CD1c-positive myeloid dendritic cell (primary cell): ENCODE results near the gene MIAT.
"Not testable (repeated sequence)": the region's sequence is repeated elsewhere in the genome, so short reads cannot be mapped to it uniquely, and the experiment has no call there.

ENCODE experiments used
- DNase-seq: peaks from one replicate; pipeline ENCODE4 v3.0.0-alpha.2; 2016; ENCODE audit errors: extremely low spot score

The MIAT gene

DNA sequence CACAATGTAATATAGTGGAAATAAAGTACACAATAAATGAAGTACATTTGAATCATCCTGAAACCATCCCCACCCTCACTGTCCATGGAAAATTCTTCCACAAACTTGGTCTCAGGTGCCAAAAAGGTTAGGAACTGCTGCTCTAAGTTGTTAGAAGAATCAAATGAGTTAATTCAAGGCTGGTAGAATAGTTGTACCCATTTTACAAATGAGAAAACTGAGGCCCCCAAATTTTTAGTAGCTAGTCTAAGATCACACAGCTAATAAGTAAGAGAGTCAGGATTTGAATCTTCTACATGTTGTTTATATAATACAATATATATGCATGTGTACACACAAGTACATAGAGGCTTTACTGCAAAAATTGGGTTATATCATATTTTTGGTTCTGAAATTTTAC, 43.1 kb downstream of the MIAT start:
- DNase-seq: no peak

DNA sequence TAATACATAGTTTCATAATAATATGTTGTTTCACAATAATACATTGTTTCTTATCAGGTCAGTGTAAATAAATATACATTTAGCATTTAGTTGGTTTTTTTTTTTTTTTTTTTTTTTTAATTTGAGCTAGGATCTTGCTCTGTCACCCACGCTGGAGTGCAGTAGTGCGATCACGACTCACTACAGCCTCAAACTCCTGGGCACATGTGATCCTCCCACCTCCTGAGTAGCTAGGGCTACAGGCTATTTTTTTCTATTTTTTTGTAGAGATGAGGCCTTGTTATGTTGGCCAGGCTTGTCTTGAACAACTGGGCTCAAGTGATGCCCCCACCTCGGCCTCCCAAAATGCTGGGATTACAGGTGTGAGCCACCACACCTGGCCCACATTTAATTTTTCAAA, 43.5 kb downstream of the MIAT start:
- DNase-seq: no peak

DNA sequence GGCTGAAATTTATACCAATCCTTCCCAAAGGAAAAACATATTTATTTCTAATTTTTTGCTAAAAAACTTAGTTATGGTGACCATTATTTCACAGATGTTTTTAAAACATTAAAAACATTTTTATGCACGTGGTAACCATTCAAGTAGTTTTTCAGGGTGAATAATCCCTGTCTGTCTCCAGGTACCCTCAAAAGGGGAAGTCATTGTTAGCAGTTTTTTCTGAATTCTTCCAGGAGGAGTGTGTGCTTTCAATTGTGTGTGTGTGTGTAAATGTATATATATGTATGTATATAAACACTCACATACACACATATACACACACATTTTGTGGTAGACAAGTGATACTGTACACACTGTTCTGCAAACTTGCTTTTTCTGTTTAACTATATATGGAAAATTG, 43.9 kb downstream of the MIAT start:
- DNase-seq: no peak

DNA sequence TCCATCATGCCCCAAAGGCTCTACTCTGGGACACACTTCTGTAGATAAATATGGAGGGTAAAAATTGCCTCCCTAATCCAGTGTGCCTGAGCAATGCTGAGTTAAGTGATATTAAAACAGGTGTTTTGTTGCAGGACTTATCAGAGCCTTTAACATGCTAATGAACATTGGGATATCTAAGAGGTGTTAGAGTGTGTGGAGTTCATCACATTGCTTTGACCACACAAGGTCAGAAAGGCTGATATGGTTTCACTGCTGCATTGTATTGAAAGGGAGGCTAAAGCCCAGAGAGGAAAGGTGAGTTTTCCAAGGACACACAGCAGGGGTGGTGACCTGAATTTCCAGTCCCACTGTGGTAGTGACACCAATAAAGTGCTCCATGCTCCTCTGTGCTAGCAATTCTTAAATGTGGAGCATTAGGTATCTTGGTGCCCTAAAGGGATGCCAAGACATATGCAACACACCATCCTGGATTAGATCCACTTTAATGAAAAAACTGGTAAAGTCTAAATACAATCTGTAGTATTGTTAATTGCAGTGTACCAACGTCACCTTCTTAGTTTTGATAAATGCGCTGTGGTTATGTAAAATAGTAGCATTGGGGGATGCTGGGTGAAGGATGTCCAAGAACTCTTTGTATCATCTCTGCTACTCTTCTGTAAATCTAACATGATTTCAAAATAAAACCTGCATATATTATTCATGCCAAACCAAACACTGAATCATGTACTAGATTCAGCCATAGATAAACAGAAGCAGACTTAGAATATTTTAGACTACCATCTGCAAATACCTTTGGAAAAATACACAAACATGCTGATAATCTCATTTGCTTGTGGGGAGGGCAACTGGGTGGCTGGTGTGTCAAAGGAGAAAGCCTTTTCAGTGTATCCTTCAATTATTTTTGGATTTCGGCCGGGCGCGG, 45.8 kb downstream of the MIAT start:
- DNase-seq: no peak

DNA sequence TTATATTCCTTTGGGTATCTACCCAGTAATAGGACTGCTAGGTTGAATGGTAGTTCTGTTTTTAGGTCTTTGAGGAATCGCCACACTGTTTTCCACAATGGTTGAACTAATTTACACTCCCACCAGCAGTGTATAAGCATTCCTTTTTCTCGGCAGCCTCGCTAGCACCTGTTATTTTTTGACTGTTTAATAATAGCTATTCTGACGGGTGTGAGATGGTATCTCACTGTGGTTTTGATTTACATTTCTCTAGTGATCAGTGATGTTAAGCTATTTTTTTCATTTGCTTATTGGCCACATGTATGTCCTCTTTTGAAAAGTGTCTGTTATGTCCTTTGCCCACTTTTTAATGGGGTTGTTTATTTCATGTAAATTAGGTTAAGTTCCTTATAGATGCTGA, 48.0 kb downstream of the MIAT start:
- not testable (repeated sequence) for DNase-seq

DNA sequence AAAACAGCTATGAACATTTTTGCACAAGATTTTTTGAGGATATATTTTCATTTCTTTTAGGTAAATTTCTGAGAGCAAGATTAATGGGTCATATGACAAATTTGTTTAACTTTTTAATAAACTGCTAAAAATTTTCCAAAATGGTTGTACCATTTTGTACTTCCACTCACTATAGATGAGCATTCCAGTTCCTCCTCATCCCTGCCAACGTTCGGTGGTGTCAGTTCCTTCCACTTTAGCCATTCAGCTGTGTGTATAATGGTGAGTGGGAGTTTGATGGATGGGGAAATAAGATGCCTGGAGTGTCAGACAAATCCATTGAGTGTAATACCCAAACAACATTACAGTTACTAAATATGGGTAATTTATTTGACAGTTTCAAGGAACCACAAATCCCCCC, 49.7 kb downstream of the MIAT start:
- no peak for DNase-seq

DNA sequence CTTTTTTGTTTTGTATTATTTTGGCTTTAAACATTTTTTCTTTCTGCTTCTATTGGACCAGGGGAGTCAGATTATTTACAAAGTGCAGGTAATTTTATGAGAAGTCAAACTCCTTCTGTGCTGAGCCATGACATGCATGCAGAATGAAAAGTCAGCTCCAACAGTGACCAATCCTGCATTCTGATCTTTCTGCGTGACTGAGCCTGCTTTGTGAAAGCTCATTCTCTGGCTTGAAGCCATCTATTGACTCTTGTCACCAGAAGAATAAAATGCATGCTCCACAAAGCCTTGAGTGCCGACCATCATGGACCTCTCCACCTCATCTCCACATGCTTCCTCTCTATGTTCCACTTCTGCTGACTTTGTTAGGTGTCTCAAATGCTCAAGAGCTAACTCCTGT, 50.2 kb downstream of the MIAT start:
- DNase-seq: no peak

DNA sequence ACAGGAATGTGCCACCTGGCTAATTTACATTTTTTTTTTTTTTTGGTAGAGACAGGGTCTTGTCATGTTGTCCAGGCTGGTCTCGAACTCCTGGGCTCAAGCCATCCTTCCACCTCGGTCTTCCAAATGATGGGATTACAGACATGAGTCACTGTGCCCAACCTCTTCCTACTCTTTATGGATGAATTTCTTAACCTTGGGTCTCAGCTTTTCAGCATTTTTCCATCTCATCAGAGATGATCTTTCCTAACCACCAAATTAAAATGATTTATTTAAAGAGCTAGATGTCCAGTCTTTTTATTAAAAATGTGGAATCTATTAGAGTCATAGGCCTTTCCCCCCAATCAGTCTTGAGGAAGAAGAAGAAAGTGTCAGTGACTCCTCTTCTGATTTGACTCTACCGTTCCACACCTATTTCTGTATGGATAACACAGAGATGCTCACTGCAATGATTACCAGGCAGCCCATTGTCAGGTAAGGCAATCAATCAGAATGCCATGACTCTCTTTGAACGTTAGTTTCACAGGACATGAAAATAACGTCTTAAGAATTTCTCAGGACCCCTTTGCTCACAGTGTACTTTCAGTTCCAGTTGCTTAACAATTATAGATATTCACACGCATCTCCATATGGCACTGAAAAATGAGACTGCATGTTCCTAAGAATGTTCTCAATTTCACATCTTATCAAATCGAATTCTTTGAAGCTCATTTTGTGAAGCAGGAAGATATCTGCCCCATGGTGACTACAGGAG, 51.0 kb downstream of the MIAT start:
- DNase-seq: no peak

DNA sequence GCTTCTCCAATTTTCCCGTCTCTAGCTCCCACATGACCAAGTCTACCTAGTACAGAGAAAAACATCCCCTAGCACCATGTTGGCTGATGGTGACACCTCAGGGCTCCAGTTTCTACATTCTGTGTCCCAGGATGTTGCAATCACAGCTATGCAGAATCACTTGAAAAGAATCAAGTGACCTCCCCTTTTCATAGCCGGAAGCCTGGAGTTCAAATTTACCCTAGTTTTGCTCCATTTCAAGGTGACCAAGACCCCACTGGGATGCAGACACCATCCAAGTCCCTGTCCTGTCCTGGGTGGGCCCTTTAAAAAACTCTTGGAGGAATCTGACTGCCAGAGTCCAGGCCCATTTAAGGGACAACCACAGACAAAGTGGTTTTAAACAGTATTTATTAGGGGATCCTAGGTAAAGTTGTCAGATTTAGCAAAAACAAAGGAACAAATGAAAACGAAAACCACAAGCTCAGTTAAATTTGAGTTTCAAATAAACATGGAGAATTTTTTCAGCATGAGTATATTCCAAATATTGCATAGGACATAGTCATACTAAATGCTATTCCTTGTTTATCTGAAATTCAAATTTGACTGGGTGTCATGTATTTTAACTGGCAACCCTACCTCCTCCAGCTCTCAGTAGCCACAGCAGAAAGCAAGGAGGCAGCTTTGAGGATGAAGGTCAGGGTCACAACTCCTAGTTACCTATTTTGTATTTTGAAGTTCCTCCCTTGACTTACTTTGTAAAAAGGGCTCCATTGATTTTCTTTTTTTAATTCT, 52.4 kb downstream of the MIAT start:
- no peak for DNase-seq

DNA sequence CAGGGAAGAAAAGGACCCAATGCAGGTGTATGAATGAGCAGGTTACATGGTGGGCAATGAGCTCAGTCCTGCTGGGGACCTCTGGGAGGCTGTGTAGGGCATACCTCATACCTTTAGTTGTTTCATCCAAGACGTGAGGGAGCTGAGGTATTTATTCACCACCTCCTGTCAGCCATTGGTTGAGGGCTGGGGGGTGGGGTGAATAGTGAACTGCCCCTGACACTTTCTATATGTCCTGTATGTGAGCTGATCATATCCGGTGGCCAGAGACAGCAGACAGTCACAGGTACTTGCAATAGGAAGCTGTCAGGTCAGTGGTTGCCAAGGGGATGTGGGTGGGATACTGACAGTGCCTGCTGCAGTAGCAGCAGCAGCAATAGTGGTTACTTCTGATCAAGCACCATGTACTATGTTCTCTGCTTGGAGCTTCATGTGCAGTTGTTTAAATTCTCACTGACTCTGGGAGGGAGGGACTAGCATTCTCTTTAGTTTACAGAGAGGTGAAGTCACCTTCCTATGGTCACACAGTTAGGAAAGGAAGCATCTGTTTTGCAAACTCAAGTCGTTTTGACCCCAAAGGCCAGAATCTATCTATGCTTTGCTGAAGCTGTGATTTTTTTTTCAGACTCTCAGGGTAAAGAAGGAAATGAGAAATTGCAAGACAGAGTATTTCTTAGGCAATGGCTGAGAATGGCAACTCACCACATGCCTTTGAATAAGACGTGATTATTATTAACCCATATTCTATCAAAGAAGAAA, 54.0 kb downstream of the MIAT start:
- DNase-seq: no peak

DNA sequence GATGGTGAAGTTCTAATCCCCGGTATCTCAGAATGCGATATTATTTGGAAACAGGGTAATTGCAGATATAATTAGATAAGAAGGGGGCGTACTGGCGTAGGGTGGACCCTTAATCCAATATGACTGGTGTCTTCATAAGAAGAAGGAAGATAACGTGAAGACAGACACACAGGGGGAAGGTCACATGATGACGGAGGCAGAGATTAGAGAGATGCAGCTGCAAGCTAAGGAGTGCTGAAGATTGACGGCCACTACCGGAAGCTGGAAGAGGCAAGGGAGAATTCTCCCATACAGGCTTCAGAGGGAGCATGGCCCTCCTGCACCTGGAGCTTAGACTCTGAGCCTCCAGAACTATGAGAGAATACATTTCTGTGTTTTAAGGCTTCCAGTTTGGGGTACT, 54.8 kb downstream of the MIAT start:
- DNase-seq: no peak

DNA sequence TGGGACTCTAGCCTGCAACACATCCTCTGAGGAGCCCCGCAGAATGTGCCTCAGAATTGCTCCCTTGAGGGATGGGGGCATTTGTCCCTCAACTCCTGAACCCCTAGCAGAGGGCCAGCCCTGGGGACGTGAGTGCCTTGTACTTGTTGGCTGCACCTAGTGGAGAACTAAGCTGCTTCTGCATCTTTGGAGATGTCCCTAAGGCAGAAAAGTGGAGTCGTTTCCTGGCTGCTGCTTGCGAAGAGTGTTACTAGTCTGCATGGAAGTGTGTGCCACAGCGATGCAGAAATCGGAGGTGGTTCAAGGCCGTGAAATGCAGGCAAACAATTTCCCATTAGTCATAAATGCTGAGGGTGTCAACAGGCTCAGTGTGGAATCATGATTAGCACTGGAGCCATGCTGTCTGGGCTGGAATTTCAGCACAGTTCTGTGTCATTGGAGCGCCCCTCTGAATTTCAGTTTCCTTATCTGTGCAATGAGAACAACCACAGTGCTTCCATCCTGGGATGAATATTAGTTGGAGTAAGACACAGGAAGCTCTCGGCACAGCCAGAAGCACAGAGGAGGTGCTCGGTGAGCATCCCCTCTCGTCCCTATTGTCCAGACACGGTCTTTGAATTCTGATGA, 56.5 kb downstream of the MIAT start:
- DNase-seq: no peak

DNA sequence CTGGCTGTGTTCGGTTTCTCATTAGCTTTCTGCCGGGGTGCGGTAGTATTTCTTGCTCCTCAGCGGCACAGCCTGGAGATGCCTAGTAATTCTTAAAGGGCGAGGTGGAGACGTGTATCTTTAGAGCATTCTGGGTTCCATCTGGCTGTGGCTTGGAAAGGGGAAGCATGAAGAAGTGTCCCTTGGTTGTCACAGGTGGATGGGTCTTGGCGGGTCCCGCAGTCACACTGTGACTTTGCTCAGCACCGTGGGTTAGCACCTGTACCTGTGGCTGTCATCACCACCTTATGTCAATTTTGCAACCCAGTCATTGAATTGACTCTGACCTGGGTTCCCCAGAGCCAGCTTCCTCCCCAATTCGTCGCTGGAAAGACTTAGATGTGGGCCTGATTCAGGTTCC, 57.6 kb downstream of the MIAT start:
- DNase-seq: no peak

DNA sequence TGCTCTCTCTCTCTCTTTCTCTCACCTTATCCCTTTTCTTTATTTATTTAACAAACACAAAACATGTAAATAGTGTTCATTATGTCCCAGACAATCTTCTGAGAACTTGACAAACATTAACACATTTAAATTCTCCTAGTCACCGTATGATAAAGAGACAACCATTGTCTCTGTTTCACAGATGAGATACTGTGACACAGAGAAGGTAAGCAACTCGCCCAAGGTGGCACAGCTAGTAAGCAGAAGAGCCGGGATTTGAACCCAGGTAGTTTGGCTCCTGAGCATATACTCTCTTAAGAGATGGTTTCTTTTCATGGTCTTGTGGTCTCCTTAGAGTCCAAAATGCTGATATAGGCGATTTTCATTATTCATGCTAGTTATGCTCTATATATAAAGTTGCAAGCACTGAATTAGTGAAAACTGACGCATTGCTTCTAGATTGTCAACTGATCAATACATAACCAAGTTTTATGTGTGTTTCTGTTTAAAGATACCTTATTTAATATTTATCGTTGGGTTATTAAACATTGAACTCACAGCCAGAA, 58.1 kb downstream of the MIAT start:
- no peak for DNase-seq

DNA sequence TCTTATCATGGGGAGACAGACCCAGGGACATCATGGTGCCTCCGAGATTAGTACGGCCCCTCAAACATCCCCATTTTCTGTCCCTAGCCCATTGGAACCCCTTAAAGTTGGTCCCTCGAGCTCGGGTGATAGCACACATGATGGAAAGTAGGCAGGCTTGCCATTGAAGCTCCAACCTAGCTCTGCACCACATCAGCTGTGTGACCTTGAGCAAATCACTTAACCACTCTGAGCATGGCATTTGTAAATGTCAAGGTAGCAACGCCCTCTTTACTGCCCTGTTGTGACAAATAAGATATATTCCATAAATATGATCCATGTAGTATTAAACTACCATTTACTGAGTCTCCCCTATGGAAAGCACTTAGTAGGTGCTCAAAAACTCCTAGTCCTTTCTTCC, 61.1 kb downstream of the MIAT start:
- no peak for DNase-seq

DNA sequence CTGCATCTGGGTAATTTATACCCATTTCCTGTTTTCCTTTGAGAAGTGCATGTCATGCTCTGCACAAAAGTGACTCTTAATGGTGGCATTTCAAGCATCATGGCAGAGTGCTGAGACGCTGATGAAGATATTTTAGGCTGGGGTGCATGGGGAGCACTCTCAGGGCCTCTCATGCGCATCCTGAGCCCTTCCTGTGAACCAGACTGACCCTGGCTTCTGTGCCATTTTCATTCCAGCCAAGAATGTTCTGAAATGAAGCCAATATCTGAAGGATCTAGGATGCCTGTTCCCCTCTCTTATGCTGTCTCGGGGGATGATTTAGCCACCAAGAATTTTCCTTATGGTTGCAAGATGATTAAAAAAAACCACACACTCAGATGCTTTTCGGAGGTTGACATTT, 61.5 kb downstream of the MIAT start:
- DNase-seq: no peak

DNA sequence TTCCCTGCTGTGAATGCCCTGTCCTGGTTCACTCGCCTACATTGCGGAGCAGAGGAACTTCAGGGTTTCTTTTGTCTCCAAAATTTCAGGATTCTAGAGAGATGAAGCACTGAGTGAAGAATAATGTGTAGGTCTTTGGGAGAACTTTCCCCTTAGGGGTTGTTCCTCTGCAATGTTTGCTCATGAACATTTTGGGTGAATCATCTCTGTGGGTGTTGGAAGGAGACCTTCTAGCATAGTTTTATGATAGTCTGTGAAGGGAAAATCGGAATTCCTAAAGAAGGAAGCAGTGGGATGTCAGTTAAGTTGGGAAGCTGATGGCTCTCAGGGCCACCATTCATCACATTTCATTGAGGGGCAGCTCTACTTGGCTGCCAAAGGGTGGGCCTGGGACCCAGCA, 64.8 kb downstream of the MIAT start:
- no peak for DNase-seq

DNA sequence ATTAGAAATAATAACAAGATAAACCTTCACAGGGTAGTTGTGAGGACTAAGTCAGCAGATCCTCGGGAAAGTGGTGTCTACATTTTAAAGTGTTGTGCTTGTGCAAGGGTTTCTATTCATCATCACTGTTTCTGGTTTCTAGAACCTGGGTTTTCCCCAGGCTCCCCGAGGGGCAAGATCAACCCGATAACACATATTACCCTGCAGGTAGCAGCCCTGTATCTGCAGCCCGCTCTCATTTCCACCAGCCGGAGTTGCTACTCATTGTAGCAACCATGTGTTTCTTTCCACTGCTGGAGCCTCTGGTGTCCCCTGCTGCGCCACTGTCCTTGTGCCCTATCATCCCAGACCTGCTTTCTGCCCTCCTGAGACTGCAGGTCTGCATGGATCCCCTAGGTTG, 67.0 kb downstream of the MIAT start:
- DNase-seq: no peak

DNA sequence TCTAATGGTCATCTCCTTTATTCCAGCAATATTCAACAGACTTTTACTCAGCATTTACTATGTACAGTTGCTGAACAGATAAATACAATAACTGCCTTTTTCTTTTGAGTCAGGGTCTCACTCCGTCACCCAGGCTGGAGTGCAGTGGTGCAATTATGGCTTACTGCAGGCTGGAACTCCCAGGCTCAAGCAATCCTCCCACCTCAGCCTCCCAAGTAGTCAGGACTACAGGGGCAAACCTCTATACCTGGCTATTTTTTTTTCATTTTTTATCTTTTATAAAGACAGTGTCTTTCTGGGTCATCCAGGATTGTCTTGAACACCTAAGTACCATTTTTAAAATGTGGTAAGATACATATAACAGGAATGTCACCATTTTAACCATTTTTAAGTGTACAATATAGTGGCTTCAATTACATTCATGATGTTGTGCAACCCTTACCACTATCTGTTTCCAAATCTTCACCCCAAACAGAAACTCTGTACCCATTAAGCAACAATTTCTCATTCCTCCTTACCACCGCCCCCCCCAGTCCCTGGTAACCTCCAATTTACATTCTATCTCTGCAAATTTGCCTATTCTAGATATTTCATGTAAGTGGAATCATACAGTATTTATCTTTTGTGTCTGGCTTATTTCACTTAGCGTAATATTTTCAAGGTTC, 67.8 kb downstream of the MIAT start:
- DNase-seq: no peak
